GM10248 (cell line): ENCODE measurements around the gene LDLRAD2.
"Not testable (repeated sequence)": the region's sequence is repeated elsewhere in the genome, so short reads cannot be mapped to it uniquely, and the experiment has no call there.

Experiments used
- CTCF ChIA-PET: fragments of 300-600 bp; sonication (Branson Sonifier 250); formaldehyde crosslinking; extraction: SDS; loops from one replicate; lab custom pipeline; 2021; ENCODE audit warnings: antibody characterized with exemption; lab: Yijun Ruan, JAX
- POLR2A ChIA-PET: fragments of 350-650 bp; sonication (Branson Sonifier 250); formaldehyde crosslinking; extraction: SDS; loops from one replicate; lab custom pipeline; 2020; ENCODE audit warnings: antibody characterized with exemption; lab: Yijun Ruan, JAX
- DNase-seq: peaks from one replicate; pipeline ENCODE4 v3.0.0; 2012; ENCODE audit errors: extremely low spot score
- CTCF ChIP-seq: IDR thresholded peaks from 2 replicates; pipeline ENCODE4 v1.5.1; 2012; ENCODE audit warnings: mild to moderate bottlenecking, low read depth; ENCODE audit errors: extremely low read depth, missing control alignments, control extremely low read depth

LDLRAD2 gene

DNA sequence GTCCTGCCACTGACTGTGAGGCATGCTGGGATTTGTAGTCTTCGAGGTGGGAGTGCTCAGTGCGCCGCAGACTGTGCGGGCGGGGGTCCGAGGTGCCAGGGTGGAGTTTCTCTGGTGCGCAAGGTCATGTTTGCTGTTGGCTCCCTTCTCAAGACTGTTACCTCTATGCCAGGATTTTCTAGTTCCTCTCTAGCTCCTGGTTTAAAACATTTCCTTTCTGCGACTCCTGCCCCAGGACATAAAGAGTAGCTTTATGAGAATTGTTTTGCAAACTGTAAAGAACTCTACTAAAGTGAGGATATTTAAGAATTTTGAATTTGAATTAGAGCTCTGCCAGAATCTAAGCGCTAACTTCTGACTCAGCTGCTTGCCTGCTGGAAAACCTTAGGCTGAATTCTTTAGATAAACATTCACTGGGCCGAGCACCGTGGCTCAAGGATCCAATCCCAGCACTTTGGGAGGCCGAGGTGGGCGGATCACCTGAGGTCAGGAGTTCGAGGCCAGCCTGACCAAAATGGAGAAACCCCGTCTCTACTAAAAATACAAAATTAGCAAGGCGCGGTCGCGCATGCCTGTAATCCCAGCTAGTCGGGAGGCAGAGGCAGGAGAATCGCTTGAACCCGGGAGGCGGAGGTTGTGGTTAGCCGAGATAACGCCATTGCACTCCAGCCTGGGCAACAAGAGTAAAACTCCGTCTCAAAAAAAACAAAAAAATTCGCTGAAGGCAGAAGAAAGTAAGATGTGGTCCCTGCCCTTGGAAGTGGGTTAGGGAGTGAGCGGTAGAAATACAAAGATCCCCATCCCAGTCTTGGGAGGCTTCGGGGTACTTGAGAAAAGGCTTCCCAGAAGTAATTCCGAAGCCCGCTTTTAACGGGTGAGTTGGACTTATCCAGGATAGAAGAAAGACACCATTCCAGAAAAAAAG is 28.1 kb upstream of the LDLRAD2 start:
- ChIA-PET POLR2A (interaction anchor here (0.6 to 2.2 kb wide), 3 partner anchors 13 to 265 kb away, joined by 3 to 8 read pairs (median 7); no protein-coding TSS in a partner anchor), CTCF (interaction anchor here (1.0 to 3.3 kb wide), 3 partner anchors 22 to 239 kb away, joined by 3 to 18 read pairs (median 3); no protein-coding TSS in a partner anchor)
- DNase-seq = peak; percentile 89
- no peak for TF ChIP-seq CTCF

GRCh38 chr1:21785764-21786163 is 26.3 kb upstream of the LDLRAD2 start:
- POLR2A ChIA-PET = interaction anchor here (0.7 to 1.4 kb wide), 3 partner anchors 9 to 57 kb away, joined by 4 to 8 read pairs (median 4); no protein-coding TSS in a partner anchor
- DNase-seq, CTCF ChIA-PET: not testable (repeated sequence)

DNA sequence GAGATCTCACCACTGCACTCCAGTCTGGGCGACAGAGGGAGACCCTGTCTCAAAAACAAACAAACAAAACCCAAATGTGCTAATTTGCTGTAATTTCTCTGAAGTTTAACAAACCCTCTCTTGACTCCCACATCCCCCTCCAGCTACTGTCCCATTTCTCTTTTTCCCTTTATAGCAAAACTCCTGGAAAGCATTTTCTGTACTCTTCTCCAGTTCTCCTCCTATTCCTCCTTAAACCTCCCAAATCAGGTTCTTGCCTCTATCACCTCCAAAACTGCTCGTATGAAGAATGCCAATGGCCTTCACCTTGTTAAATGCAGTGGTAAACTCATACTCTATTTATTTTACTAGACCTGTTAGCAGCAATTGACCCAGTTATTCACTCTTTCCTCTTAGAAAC is 25.4 kb upstream of the LDLRAD2 start:
- CTCF ChIA-PET = no interaction called here
- POLR2A ChIA-PET = interaction anchor here (0.9 kb wide), 1 partner anchor 58 kb away, joined by 8 read pairs; no protein-coding TSS in a partner anchor
- no peak for TF ChIP-seq CTCF
- DNase-seq = no peak

- no peak for TF ChIP-seq CTCF
- no peak for DNase-seq
- ChIA-PET CTCF (no interaction called here), POLR2A (no interaction called here)
Measured at GRCh38 chr1:21793104-21793503, 19.0 kb upstream of the LDLRAD2 start.

DNA sequence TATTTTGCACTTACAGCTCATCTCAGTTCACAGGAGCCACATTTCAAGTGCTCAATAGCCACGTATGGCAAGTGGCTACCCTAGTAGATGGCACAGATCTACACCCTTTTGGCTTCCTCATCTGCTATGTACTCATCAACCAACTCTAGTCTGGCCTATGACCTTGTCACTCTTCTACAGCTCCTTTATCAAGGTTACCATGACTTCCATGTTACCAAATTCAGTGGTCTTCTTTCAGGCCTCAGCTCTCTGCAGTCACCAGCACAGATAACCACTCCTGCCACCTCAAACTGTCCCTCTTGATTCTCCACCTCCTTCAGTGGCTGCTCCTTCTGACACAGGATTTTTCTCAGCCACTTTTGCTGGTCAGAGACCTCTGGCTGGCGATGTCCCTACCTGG is 17.4 kb upstream of the LDLRAD2 start:
- ChIA-PET POLR2A (no interaction called here), CTCF (no interaction called here)
- TF ChIP-seq CTCF = no peak

DNA sequence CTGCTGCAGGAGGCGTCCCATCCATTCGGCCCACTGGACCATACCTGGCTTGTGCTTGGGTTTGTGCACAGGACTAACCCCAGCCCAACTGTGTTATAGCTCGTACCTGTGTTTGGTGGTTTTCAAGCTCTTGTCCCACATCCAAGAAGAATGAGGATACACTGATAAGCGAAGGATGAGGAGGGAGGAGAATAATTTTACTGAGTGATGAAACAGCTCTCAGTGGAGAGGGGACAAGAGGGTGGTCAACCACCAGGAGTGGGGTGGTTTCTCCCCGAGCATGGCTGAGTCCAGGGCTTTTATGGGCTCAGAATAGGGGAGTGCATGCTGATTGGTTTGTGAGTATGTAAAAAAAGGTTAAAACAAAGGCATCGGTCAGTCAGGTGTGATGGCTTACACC is 17.0 kb upstream of the LDLRAD2 start:
- ChIA-PET CTCF (no interaction called here), POLR2A (no interaction called here)
- no peak for DNase-seq
- TF ChIP-seq CTCF = no peak

More for the DNA sequence above, 17.4 kb upstream of the LDLRAD2 start:
- DNase-seq = no peak

DNA sequence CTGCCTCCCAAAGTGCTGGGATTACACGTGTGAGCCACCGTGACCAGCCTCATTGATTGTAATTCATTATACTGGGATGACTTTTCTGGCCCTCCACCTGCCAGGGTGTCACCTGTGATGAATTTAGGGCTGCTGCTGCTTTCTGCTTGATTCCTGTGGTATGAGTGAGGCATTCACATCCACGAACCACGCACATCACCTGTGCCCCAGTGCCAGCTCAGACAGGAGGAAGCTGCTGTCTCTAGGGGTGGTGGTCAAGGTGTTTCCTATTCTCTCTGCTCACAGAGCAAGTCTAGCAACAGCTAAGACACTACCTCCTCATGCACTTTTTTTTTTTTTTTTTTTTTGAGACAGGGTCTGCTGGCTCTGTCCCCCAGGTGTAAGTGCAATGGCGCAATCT is 12.3 kb upstream of the LDLRAD2 start:
- CTCF ChIA-PET = interaction anchor here (1.6 kb wide), 1 partner anchor 15 kb away, joined by 3 read pairs; no protein-coding TSS in a partner anchor
- POLR2A ChIA-PET = no interaction called here
- TF ChIP-seq CTCF = no peak
- no peak for DNase-seq
